Measurements from ENCODE around the gene EPHA1. TPM values are rescaled to one million over a fixed set of nuclear protein-coding genes. Genes with fewer than 3 reads are reported as not detected.
"Not testable (repeated sequence)": the region's sequence is repeated elsewhere in the genome, so short reads cannot be mapped to it uniquely, and the experiment has no call there.

EPHA1 gene
- total and polyA plus RNA-seq, 8 donors: 4.7 to 31.9 (median 10.0) TPM

DNA sequence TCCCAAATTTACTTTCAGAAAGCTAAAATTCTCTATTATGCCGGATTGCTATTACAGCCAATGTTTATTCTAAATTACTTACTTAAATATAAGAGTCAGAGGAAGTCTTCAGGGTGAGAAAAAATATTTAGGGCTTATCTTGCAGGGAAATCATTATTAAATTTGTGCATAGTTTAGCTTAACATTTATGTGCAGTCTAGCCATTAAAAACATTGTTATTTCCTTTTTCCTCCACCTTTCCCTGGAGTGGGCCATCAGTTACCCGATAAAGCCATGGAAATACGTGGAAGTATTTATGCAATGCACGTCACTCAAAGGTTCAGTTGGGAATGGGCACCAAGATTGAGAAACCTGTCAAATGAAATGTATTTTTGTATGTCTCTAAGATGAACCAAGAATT, 25.1 kb upstream of the EPHA1 start:
- DNase-seq: no peak
- no peaks in the 10 kb centered on the region for H3K4me1 ChIP-seq
- no peak for TF ChIP-seq EP300 (IDR thresholded peaks at IDR 0.05)
- no peaks in the 10 kb centered on the region for H3K9me3 ChIP-seq
- no peaks in the 10 kb centered on the region for H3K27me3 ChIP-seq
- H3K4me3 ChIP-seq: no peak overlapping the region
- H3K27ac ChIP-seq: no peak overlapping the region
- 80 to 92% (median 84%) methylated on average over 4 of the region's 4 CpGs for WGBS, 5 donors
- no peaks in the 10 kb centered on the region for H3K36me3 ChIP-seq
- intact Hi-C loops (cut with DNase I; ENCODE audit: low total_unique reads): no loop called here

DNA sequence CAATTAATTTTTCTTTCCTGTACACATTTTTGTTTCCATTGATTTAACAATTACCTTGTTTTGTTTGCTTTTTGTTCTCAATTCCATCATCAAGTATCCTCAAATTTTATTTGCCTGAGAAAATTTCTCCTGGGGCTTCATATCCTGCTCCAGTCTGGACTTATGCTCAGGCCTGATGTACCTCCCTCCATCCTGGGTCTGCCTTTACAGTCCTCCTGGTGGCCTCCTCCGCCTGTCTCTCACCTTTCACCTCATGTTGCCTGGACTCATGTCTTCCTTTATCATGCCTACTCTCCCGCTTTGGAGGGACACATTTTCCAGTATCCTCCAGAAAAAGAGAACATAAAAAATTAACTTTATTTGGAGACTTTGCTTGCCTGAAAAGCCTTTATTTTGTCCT, 22.5 kb upstream of the EPHA1 start:
- Histone ChIP-seq H3K27me3 (no peaks in the 10 kb centered on the region), H3K4me3 (no peak overlapping the region), H3K36me3 (no peaks in the 10 kb centered on the region), H3K4me1 (no peaks in the 10 kb centered on the region), H3K9me3 (no peaks in the 10 kb centered on the region), H3K27ac (no peak overlapping the region)
- TF ChIP-seq POLR2AphosphoS5 (IDR thresholded peaks at IDR 0.05): no peak
- no peak for TF ChIP-seq POLR2A (IDR thresholded peaks at IDR 0.05)
- no peak for TF ChIP-seq EP300 (IDR thresholded peaks at IDR 0.05)
- TF ChIP-seq, protein P1, sequence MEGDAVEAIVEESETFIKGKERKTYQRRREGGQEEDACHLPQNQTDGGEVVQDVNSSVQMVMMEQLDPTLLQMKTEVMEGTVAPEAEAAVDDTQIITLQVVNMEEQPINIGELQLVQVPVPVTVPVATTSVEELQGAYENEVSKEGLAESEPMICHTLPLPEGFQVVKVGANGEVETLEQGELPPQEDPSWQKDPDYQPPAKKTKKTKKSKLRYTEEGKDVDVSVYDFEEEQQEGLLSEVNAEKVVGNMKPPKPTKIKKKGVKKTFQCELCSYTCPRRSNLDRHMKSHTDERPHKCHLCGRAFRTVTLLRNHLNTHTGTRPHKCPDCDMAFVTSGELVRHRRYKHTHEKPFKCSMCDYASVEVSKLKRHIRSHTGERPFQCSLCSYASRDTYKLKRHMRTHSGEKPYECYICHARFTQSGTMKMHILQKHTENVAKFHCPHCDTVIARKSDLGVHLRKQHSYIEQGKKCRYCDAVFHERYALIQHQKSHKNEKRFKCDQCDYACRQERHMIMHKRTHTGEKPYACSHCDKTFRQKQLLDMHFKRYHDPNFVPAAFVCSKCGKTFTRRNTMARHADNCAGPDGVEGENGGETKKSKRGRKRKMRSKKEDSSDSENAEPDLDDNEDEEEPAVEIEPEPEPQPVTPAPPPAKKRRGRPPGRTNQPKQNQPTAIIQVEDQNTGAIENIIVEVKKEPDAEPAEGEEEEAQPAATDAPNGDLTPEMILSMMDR (IDR thresholded peaks at IDR 0.05): no peak
- intact Hi-C loops (cut with DNase I; ENCODE audit: low total_unique reads): no loop called here
- 41 to 71% (median 63%) methylated on average over 2 of the region's 2 CpGs for WGBS, 5 donors
- no peak for DNase-seq

DNA sequence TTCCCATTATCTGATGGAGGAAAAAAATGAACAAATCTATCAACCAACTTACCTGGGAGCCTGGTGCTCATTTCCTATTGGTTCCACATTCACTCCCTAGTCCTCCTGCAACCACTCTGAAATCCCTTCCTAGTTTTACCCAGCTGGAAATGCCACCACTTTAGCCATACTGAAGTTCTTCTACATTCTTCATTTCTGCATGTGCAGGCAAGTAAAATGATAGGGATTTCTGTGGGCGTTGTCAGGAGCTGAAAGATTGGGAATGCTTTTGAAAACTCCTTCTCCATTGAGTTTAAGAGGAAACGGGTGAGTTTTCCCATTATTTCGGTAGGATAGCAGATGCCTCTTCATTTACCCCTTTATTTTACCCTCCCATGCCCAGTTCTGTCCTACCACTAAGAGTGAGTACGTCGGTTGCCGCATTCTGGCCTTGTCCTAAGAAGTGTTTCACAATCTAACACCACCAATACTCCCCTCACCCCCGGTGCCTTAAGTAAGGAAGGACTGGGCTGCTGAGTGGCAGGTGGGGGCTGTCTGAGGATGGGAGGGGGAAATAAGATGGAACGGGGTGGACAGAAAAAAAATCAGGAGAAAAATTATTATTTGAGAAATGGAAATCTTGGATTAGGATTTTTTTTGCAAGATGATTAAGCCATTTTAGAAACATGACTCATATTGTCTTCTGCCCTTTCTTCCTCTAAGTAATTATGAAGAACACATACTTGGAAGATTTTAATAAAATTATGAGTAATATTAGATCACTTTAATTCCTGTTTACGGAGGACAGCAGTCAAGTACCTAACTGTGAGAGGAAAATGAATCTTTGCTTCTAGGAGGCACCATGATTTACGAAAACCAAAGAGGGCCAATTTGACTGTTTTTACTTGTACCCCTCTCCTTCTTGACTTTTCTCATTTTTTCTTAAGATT, 21.4 kb upstream of the EPHA1 start:
- Histone ChIP-seq H3K4me1 (no peaks in the 10 kb centered on the region), H3K9me3 (no peaks in the 10 kb centered on the region), H3K36me3 (no peaks in the 10 kb centered on the region), H3K27ac (no peak overlapping the region), H3K4me3 (no peak overlapping the region), H3K27me3 (no peaks in the 10 kb centered on the region)
- intact Hi-C loops (cut with DNase I; ENCODE audit: low total_unique reads): no loop called here
- TF ChIP-seq POLR2A (IDR thresholded peaks at IDR 0.05) (no peak), POLR2AphosphoS5 (IDR thresholded peaks at IDR 0.05) (no peak), EP300 (IDR thresholded peaks at IDR 0.05) (no peak)
- TF ChIP-seq, protein P1 (IDR thresholded peaks at IDR 0.05): no peak
- no peak for DNase-seq
- WGBS, 5 donors: 80 to 86% (median 83%) methylated on average over 10 of the region's 10 CpGs

DNA sequence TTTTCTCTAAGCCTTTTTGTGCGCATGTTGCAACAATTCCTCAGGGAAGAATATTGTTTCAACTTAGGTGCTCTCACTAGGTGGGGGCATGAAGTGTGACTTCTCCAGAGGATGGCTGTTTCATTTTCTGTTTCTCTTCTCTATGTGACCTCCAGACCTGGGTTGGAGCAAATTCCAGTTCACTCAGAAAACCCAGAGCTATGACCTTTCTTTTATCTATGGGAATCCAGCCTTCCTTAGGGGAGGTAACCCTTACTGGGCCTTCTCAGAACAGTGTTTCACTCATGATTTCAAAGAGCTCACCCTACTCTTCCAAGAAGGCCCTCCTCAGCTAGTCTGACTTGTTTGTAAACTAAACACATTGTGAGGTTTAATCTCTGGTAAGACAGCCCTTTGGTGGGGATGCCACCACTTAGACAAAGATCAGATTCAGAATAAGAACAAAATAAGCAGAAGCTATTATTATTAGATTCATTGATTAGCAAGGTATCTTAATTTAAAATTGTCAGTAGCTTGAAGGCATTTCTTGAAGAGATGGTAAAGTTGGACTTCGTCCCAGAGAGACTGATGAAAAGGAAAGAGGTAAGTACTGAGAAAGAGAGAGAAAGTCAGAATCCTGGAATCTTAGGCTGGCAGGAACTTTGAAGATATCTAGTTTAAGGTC, 18.0 kb upstream of the EPHA1 start:
- no peak for DNase-seq
- 84 to 94% (median 91%) methylated on average over 2 of the region's 2 CpGs for WGBS, 5 donors
- H3K4me3 ChIP-seq: no peak overlapping the region
- H3K27me3 ChIP-seq: no peaks in the 10 kb centered on the region
- no peak overlapping the region for H3K27ac ChIP-seq
- no peaks in the 10 kb centered on the region for H3K9me3 ChIP-seq
- no peaks in the 10 kb centered on the region for H3K36me3 ChIP-seq
- TF ChIP-seq POLR2AphosphoS5 (IDR thresholded peaks at IDR 0.05) (no peak), POLR2A (IDR thresholded peaks at IDR 0.05) (no peak), EP300 (IDR thresholded peaks at IDR 0.05) (no peak)
- TF ChIP-seq, protein P1 (IDR thresholded peaks at IDR 0.05): no peak
- intact Hi-C loops (cut with DNase I; ENCODE audit: low total_unique reads): no loop called here
- H3K4me1 ChIP-seq: no peaks in the 10 kb centered on the region

DNA sequence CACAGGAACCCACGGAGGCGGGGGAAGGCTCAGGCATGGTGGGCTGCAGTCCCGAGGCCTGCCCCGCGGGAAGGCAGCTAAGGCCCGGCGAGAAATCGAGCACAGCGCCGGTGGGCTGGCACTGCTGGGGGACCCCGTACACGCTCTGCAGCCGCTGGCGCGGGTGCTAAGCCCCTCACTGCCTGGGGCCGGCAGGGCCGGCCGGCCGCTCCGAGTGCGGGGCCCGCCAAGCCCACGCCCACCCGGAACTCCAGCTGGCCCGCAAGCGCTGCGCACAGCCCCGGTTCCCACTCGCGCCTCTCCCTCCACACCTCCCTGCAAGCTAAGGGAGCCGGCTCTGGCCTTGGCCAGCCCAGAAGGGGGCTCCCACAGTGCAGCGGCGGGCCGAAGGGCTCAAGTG, 15.8 kb upstream of the EPHA1 start:
- H3K9me3 ChIP-seq; DNase-seq; intact Hi-C loops (cut with DNase I; ENCODE audit: low total_unique reads); H3K27ac ChIP-seq; H3K4me1 ChIP-seq; H3K36me3 ChIP-seq; H3K27me3 ChIP-seq; H3K4me3 ChIP-seq: not testable (repeated sequence)
- WGBS, 5 donors: 93 to 100% (median 97%) methylated on average over 8 to 34 of the region's 34 CpGs
